Germinal center (tissue), 1 donor: ENCODE results near the gene ZNF236.
"Not testable (repeated sequence)": the region's sequence is repeated elsewhere in the genome, so short reads cannot be mapped to it uniquely, and the experiment has no call there.

ENCODE experiments used
- DNase-seq: peaks from one replicate; pipeline ENCODE4 v3.0.0; 2012; ENCODE audit warnings: mixed read lengths, low spot score

The ZNF236 gene

GRCh38 chr18:76822506-76823160 is at the start of gene ZNF236:
Gene ZNF236, plus strand, starts transcription at chr18:76822557. Its CDS starts 51 bp downstream, at chr18:76822608.
- peak; percentile 82 for DNase-seq

- DNase-seq, result no peak
These were observed 49.7 kb upstream of the ZNF236 start for GRCh38 chr18:76772665-76773064.

- DNase-seq, result not testable (repeated sequence)
These were observed 45.3 kb upstream of the ZNF236 start for GRCh38 chr18:76777036-76777435.

GRCh38 chr18:76783786-76784484 is 38.4 kb upstream of the ZNF236 start:
- DNase-seq, result no peak

- no peak for DNase-seq
These were observed 36.5 kb upstream of the ZNF236 start for GRCh38 chr18:76785872-76786271.

- DNase-seq, result no peak
These were observed 33.6 kb upstream of the ZNF236 start for GRCh38 chr18:76788571-76789317.

GRCh38 chr18:76791106-76791505 is 31.3 kb upstream of the ZNF236 start:
- DNase-seq, result no peak

GRCh38 chr18:76791642-76792041 is 30.7 kb upstream of the ZNF236 start:
- DNase-seq, result no peak

GRCh38 chr18:76794326-76794725 is 28.0 kb upstream of the ZNF236 start:
- DNase-seq, result no peak

GRCh38 chr18:76801567-76802505 is 20.5 kb upstream of the ZNF236 start:
- peak; percentile 82 for DNase-seq

GRCh38 chr18:76803413-76803812 is 18.9 kb upstream of the ZNF236 start:
- DNase-seq, result no peak

GRCh38 chr18:76803814-76804213 is 18.5 kb upstream of the ZNF236 start:
- DNase-seq, result peak; percentile 73

GRCh38 chr18:76805221-76805620 is 17.1 kb upstream of the ZNF236 start:
- DNase-seq, result no peak

GRCh38 chr18:76806301-76806700 is 16.1 kb upstream of the ZNF236 start:
- no peak for DNase-seq

- DNase-seq, result no peak
These were observed 13.8 kb upstream of the ZNF236 start for GRCh38 chr18:76808561-76808960.

- not testable (repeated sequence) for DNase-seq
These were observed 10.8 kb upstream of the ZNF236 start for GRCh38 chr18:76811530-76811929.

- no peak for DNase-seq
These were observed 8.1 kb upstream of the ZNF236 start for GRCh38 chr18:76814256-76814655.

- no peak for DNase-seq
These were observed 6.2 kb upstream of the ZNF236 start for GRCh38 chr18:76816127-76816526.

- DNase-seq, result no peak
These were observed 4.3 kb upstream of the ZNF236 start for GRCh38 chr18:76817888-76818611.

GRCh38 chr18:76819411-76820136 is 2.8 kb upstream of the ZNF236 start:
- DNase-seq, result no peak
